MM.1S (cell line): Measurements from ENCODE around the gene SLA2.

ENCODE experiments used
- CTCF ChIP-seq: fragments of 300-600 bp; sonication (generic); IDR thresholded peaks from 2 replicates; pipeline ENCODE4 v1.5.1; 2016; ENCODE audit warnings: antibody characterized with exemption, low read length, mixed read lengths
- EZH2 ChIP-seq: fragments of 300-600 bp; sonication (generic); optimal IDR thresholded peaks from 2 replicates; pipeline ENCODE3; 2017; ENCODE audit warnings: low read depth, mild to moderate bottlenecking, antibody characterized with exemption, low read length, mixed read lengths

DNA sequence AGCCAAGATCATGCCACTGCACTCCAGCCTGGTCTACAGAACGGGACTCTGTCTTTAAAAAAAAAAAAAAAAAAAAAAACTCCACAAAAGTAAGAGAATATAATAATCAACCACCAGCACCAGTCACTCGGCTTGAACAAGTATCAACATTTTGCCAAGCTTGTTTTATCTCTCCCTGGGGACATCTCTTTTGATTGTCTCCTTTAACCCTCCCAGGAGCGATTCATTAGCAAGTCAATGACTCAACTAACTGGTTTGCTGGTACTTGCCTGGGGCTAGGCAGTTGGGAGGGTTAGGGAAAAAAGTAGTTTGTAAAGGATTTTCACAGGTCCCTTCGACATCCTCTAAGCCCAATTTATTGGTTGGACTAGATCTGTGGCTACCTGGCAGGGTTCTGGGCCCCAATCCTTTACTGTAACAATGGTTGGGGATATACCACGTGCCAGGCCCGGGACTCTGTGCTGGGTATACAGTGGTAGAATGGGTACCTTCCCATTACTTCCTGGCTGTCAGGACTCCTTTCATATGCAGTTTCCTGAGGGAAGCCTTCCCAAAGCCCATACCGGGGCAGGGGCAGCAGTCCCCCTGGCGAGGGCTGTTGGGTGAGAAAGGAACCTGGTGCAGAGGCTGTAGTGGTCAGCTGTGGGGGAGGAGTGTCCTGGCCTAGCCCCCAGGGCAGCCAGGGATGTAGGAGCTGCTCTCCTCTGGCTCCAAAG is 60.4 kb downstream of the SLA2 start:
- TF ChIP-seq CTCF (no peak), EZH2 (no peak)
